GM12865 (cell line): ENCODE results near the gene TBL2.
"Not testable (repeated sequence)": the region's sequence is repeated elsewhere in the genome, so short reads cannot be mapped to it uniquely, and the experiment has no call there.

Experiments used
- DNase-seq: peaks from one replicate; pipeline ENCODE4 v3.0.0; 2010; ENCODE audit warnings: low read depth
- H3K4me3 ChIP-seq: 2 replicates; pipeline ENCODE4 v1.5.1; 2011; ENCODE audit warnings: mild to moderate bottlenecking, low read depth, low read length, control low read depth
- CTCF ChIP-seq: IDR thresholded peaks from 2 replicates; pipeline ENCODE4 v1.5.1; 2011; ENCODE audit warnings: low read length, control low read depth, low read depth, inconsistent platforms; ENCODE audit not compliant: insufficient read depth; ENCODE audit errors: missing control alignments

TBL2 gene

DNA sequence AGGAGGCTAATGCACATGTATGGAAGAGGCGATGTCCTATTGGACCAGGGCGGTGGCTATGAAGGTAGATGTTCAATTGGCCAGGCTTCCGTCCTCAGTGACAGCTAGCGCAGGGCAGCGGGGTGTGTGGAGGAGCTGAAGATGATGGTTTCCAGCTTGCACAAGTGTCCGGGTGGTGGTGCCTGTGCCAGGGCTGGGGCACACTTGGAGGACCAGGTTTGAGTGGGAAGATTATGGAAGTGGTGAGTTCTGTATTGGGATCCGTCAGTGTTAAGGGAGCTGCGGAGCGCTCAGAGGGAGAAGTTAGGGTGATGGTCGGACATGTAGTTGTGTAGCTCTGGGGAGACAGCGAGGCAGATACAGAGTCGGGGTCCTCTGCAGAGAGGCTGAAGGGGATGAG is 8.5 kb upstream of the TBL2 start:
- DNase-seq = no peak
- no peak overlapping the region for H3K4me3 ChIP-seq
- TF ChIP-seq CTCF = no peak

GRCh38 chr7:73585196-73585595 is 6.8 kb upstream of the TBL2 start:
- no peak for TF ChIP-seq CTCF
- no peak for DNase-seq
- H3K4me3 ChIP-seq = no peak overlapping the region

GRCh38 chr7:73582664-73583202 is 4.4 kb upstream of the TBL2 start:
- no peak for DNase-seq

DNA sequence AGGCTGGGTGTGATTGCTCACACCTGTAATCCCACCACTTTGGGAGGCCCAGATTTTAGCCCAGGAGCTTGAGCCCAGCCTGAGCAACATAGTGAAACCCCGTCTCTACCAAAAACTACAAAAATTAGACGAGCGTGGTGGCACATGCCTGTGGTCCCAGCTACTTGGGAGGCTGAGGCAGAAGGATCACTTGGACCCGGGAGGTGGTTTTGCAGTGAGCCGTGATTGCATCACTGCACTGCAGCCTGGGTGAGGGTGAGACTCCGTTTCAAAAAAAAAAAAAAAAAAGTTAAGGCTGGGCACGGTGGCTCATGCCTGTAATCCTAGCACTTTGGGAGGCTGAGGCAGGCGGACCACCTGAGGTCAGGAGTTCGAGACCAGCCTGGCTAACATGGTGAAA is 2.6 kb upstream of the TBL2 start:
- not testable (repeated sequence) for H3K4me3 ChIP-seq, DNase-seq

More at GRCh38 chr7:73582664-73583202, 4.4 kb upstream of the TBL2 start:
- no peak overlapping the region for H3K4me3 ChIP-seq
- TF ChIP-seq CTCF = no peak

DNA sequence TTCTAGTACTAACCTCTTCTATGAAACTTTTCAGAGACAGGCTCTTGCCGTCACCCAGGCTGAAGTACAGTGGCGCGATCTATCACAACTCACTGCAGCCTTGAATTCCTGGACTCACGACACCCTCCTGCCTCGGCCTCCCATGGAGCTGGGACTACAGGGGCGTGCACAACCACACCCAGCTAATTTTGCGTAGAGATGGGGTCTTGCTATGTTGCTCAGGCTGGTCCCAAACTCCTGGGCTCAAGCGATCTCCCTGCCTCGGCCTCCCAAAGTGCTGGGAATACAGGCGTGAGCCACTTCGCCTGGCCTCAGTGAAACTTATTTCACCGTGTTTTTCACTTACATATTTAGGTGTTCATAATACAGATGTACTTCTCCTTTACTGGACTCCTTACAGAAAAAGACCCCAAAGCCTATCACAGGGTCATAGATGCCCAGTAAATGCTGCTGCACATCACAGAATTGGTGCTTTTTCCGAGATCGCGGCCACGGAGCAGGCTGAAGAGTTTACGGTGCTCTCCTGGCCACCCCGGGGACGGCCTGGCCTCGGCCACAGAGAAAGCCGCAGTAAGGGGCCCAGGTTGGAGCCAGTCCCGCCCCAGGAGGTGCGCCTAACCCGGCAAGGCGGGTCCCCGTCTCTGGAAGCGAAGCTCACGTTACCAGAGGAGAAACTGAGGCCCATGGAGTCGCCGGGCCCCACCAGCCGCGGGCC is 595 bp downstream of the TBL2 start:
- TF ChIP-seq CTCF = no peak
- peak; percentile 30 for DNase-seq
- peak overlapping the region; percentile 98 for H3K4me3 ChIP-seq

DNA sequence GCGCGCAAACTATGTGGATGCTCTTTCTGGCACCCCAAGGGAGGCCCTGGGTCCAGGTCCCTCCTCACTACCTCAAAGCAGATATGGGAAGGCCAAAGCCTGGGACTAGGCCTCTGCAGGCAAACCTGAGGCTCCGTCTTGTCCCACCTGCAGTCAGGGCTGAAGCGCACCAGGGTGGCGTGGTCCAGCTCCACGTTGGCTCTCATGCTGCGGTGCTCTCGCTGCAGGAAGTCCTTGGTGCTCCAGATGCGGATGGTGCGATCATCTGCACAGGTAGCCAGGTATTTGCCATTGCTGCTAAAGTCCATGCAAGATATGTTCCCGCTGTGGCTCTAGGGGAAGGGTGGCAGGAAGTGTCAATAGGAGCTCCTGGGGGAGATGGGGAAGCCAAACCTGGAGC is 4.6 kb downstream of the TBL2 start:
- DNase-seq = no peak
- TF ChIP-seq CTCF = no peak
- H3K4me3 ChIP-seq = no peak overlapping the region

DNA sequence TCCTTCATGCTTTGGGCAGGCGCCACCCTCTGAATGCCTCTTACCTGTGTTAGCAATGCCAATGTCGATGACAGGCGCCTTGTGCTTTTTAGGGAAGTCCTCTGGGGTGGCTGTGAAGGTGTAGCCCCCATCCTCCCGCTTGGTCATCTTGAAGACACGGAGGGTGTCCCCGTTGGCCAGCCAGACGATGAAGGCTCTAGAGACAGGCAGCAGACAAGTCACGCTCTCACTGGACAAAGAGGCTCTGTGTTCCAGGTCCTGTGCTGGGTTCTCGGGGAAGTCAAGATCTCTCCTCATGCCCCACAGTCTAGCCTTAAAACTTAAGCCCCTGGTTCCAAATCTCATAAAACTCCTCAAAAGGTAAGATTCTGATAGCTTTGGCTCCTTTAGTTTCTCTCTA is 5.1 kb downstream of the TBL2 start:
- H3K4me3 ChIP-seq = no peak overlapping the region
- DNase-seq = no peak
- no peak for TF ChIP-seq CTCF
